Subcutaneous abdominal adipose tissue (tissue), 5 donors: Measurements from ENCODE around the gene RNU1-2.
"Not testable (repeated sequence)": the region's sequence is repeated elsewhere in the genome, so short reads cannot be mapped to it uniquely, and the experiment has no call there.

Experiments used
- H3K27ac ChIP-seq: one replicate; pipeline ENCODE4 v1.7.0; 2013; ENCODE audit warnings: low read depth, mild to moderate bottlenecking, inconsistent platforms, low read length, moderate library complexity
- H3K27me3 ChIP-seq, 5 donors: one replicate each; pipeline ENCODE4 v1.7.0; 2013; ENCODE audit warnings: low read length in 5 of 5, inconsistent platforms in 1 of 5; ENCODE audit not compliant: control insufficient read depth in 5 of 5, insufficient read depth in 4 of 5
- H3K36me3 ChIP-seq, 5 donors: one replicate each; pipeline ENCODE4 v1.7.0; 2013; ENCODE audit warnings: low read length in 5 of 5; ENCODE audit not compliant: control insufficient read depth in 5 of 5, insufficient read depth in 5 of 5
- H3K4me1 ChIP-seq, 5 donors: one replicate each; pipeline ENCODE4 v1.7.0; 2013; ENCODE audit warnings: low read length in 5 of 5, mild to moderate bottlenecking in 3 of 5, moderate library complexity in 1 of 5; ENCODE audit not compliant: control insufficient read depth in 5 of 5, insufficient read depth in 5 of 5
- H3K4me3 ChIP-seq, 5 donors: one replicate each; pipeline ENCODE4 v1.7.0; 2013; ENCODE audit warnings: low read length in 5 of 5, low read depth in 1 of 5
- H3K9ac ChIP-seq, 5 donors: one replicate each; pipeline ENCODE4 v1.7.0; 2013; ENCODE audit warnings: low read length in 5 of 5, mild to moderate bottlenecking in 4 of 5, moderate library complexity in 3 of 5
- H3K9me3 ChIP-seq, 5 donors: one replicate each; pipeline ENCODE4 v1.7.0; 2013; ENCODE audit warnings: low read length in 5 of 5; ENCODE audit not compliant: control insufficient read depth in 5 of 5
- donor health status: healthy.
- donor health status: healthy.
- donor health status: healthy.
- donor health status: healthy.
- donor health status: healthy.

RNU1-2 gene

DNA sequence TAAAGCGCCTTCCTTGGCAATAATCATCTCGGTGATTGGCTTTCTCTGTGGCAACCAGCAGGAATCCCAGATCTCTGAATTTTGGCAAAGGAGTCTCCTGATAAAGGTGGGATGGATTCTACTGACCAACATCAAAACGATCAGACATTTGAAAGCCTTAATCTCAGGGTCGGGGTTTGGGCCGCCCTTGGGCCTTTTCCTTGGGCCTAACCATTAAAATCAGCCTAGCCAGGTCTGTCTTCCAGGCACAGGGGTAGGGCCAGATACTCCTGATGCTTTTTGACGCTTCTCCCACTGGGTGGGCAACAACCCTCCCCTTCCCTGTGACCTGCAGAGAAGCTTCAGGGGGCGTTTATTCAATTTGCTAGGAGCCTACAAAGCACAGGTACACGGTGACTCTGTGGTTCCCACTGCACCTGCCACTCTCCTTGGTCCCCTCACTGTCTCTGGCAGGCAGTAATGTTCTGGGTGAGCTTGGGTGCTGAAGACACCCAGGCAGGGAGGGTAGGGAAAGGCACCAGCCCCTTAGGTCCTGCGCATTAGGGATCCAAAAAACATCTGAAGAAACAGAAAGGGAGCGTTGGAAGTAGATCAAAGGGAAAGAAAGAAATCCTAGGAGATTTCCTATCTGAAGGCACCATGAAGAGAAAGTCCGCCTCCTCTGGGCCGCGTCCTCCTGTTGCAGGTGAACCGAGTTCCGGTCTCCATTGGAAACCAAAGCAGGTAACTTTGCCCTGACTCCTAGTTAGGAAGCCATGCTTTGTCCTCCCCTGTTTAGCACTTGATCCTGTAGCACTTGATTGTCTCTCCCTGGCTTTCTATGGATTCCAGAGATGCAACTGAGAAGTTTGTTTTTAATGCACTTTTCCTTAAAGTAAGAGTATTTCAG, 12.3 kb downstream of the RNU1-2 start:
- H3K36me3 ChIP-seq: no peaks in the 10 kb centered on the region
- no peak overlapping the region for H3K9ac ChIP-seq
- peaks cover 8 to 23% (median 20%) of the 10 kb centered on the region in 5 donors for H3K4me1 ChIP-seq
- no peaks in the 10 kb centered on the region for H3K27me3 ChIP-seq
- H3K27ac ChIP-seq: no peak overlapping the region
- H3K9me3 ChIP-seq: peaks cover 0 to 6% (median 0%) of the 10 kb centered on the region in 5 donors
- no peak overlapping the region for H3K4me3 ChIP-seq

DNA sequence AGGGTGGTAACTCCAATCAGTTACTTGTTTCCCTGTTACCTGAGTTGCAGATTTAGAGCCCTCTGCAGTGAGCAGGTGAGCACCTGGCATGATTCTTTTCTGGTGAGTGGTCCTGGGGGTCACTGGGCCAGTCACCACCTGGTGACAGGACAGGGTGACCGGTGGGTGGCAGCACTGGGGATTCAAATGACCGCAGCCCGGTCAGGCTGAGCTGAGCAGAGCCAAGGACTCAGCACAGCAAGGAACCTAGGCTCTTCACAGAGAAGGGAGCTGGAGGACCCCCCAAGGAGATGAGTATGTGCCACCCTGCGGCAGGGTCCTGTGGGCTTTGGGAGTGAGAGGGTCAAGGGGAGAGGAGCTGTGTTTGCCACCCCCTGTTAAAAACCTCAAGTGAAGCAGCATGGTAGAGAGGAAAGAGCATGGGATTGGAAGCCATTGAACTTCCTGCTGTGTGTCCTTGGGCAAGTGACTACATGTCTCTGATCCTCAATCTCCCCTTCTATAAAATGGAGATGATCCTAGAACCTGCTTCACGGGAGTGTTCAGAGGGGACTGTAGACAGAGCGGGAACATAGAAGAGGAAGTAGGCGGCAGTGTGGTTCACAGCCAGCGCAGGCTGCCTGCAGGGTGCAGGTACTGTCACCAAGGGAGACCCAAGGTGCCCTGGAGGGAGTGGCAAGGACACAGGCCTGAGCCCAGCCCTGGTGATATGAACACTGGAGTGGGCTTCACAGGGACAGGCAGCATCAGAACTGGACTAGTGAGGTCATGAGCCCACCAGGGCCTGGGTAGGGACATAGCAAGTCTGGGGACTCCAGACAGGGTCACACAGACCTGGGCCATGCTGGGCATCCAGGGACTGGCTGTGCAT, 16.3 kb downstream of the RNU1-2 start:
- H3K4me1 ChIP-seq: peaks cover 3 to 22% (median 20%) of the 10 kb centered on the region in 5 donors
- H3K9ac ChIP-seq, H3K36me3 ChIP-seq, H3K4me3 ChIP-seq, H3K27me3 ChIP-seq, H3K27ac ChIP-seq, H3K9me3 ChIP-seq: not testable (repeated sequence)

DNA sequence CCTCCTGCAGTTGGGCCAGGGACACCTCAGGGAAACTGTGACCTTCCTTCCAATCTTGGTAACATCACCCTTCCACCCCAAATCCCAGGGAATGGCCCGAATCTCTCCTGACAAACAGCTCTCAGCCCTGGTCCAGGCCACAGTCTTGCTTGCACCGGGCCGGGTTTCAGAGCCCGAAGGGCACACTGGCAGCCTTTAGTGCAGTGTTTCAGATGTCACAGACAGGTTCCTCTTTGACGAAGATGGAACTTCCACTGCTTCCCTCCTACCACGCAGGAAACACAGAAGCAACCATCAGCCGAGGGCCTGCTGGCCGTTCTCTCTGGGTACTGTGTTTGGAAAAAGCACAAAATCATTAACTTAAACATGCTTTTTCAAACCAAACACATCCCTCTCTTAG, 17.0 kb downstream of the RNU1-2 start:
- H3K36me3 ChIP-seq, H3K27ac ChIP-seq, H3K4me3 ChIP-seq, H3K9ac ChIP-seq, H3K9me3 ChIP-seq, H3K27me3 ChIP-seq: not testable (repeated sequence)
- H3K4me1 ChIP-seq: peaks cover 3 to 22% (median 20%) of the 10 kb centered on the region in 5 donors

GRCh38 chr1:16913181-16913832, 17.5 kb downstream of the RNU1-2 start:
- peak overlapping the region in 3 of 5 donors; percentile 51 to 72 (median 53) for H3K9ac ChIP-seq
- H3K27ac ChIP-seq: no peak overlapping the region
- no peaks in the 10 kb centered on the region for H3K27me3 ChIP-seq
- no peaks in the 10 kb centered on the region for H3K9me3 ChIP-seq
- H3K4me3 ChIP-seq: peak overlapping the region; percentile 66 to 74 (median 68)
- peaks cover 3 to 22% (median 20%) of the 10 kb centered on the region in 5 donors for H3K4me1 ChIP-seq
- no peaks in the 10 kb centered on the region for H3K36me3 ChIP-seq

- Histone ChIP-seq H3K4me1 (peaks cover 3 to 22% (median 20%) of the 10 kb centered on the region in 5 donors), H3K9ac (peak overlapping the region in 3 of 5 donors; percentile 80 to 83 (median 81)), H3K36me3 (no peaks in the 10 kb centered on the region), H3K9me3 (no peaks in the 10 kb centered on the region), H3K4me3 (peak overlapping the region in 4 of 5 donors; percentile 75 to 87 (median 78)), H3K27me3 (no peaks in the 10 kb centered on the region), H3K27ac (no peak overlapping the region)
These were observed 18.3 kb downstream of the RNU1-2 start for GRCh38 chr1:16913833-16914662.

GRCh38 chr1:16914928-16915626, 19.3 kb downstream of the RNU1-2 start:
- H3K9ac ChIP-seq: peak overlapping the region in 2 of 5 donors; percentile 80 to 83
- H3K27ac ChIP-seq, H3K36me3 ChIP-seq, H3K27me3 ChIP-seq, H3K9me3 ChIP-seq: not testable (repeated sequence)
- peaks cover 3 to 22% (median 20%) of the 10 kb centered on the region in 5 donors for H3K4me1 ChIP-seq
- peak overlapping the region in 4 of 5 donors; percentile 55 to 87 (median 78) for H3K4me3 ChIP-seq

DNA sequence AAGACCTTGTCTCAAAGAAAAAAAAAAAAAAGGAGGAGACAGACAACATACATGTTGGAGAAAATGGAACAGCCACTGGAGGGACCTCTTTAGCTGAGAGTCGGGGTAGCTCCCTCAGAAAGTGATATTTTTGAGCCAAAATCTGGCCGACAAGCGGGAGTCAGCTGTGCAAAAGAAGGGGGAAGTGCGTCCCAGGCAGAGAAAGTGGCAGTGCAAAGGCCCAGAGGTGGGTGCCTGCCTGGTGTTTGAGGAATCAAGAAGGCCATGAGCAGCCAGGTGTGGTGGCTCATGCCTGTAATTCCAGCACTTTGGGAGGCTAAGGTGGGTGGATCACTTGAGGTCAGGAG, 19.8 kb downstream of the RNU1-2 start:
- H3K27ac ChIP-seq: no peak overlapping the region
- no peak overlapping the region for H3K9ac ChIP-seq
- no peaks in the 10 kb centered on the region for H3K9me3 ChIP-seq
- no peak overlapping the region for H3K4me3 ChIP-seq
- no peaks in the 10 kb centered on the region for H3K36me3 ChIP-seq
- H3K27me3 ChIP-seq: no peaks in the 10 kb centered on the region
- H3K4me1 ChIP-seq: peaks cover 3 to 22% (median 20%) of the 10 kb centered on the region in 5 donors

GRCh38 chr1:16916036-16916880, 20.5 kb downstream of the RNU1-2 start:
- not testable (repeated sequence) for H3K36me3 ChIP-seq, H3K9me3 ChIP-seq, H3K4me3 ChIP-seq, H3K27me3 ChIP-seq, H3K9ac ChIP-seq, H3K27ac ChIP-seq
- peaks cover 3 to 23% (median 20%) of the 10 kb centered on the region in 5 donors for H3K4me1 ChIP-seq
